PC-3 (cell line): ENCODE results near the gene PTMS. TPM values are rescaled to one million over a fixed set of nuclear protein-coding genes. Genes with fewer than 3 reads are reported as not detected.

Source experiments
- ATAC-seq: fragments of 200-7000 bp; cut with Tn5 transposase; 2 replicates; pipeline ENCODE4 v1.9.1; 2020; ENCODE audit warnings: mild to moderate bottlenecking, moderate library complexity
- BruUV-seq: library from RNA; stranded (reverse); fragments of 400-500 nt; replicated peaks from 2 replicates; lab custom pipeline; 2021; lab: Mats Ljungman, UMichigan
- CTCF ChIA-PET: fragments of 300-600 bp; sonication (Branson Sonifier 250); formaldehyde crosslinking; loops from one replicate; lab custom pipeline; 2022; ENCODE audit warnings: antibody characterized with exemption; lab: Charles Lee
- POLR2A ChIA-PET: fragments of 300-600 bp; sonication (Branson Sonifier 250); formaldehyde crosslinking; loops from one replicate; lab custom pipeline; 2022; ENCODE audit warnings: antibody characterized with exemption; ENCODE audit not compliant: unreplicated experiment; lab: Charles Lee
- DNase-seq: peaks from one replicate; pipeline ENCODE4 v3.0.0-alpha.2; 2015
- H2AFZ ChIP-seq: fragments of 300-600 bp; sonication (generic); 2 replicates; pipeline ENCODE4 v1.6.0; 2016; ENCODE audit warnings: antibody characterized with exemption, low read length
- H3F3A ChIP-seq: fragments of 300-600 bp; sonication (generic); one replicate; pipeline ENCODE4 v1.6.0; 2017; ENCODE audit warnings: antibody characterized with exemption, low read length, control low read depth, mild to moderate bottlenecking; ENCODE audit not compliant: unreplicated experiment
- H3K27ac ChIP-seq: fragments of 300-600 bp; sonication (generic); 2 replicates; pipeline ENCODE4 v1.5.1; 2016; ENCODE audit warnings: mild to moderate bottlenecking, low read length
- H3K27me3 ChIP-seq: fragments of 300-600 bp; sonication (generic); 2 replicates; pipeline ENCODE4 v1.6.1; 2016; ENCODE audit warnings: low read length, mixed read lengths
- H3K36me3 ChIP-seq: fragments of 300-600 bp; sonication (generic); 2 replicates; pipeline ENCODE4 v1.6.1; 2016; ENCODE audit warnings: low read depth, mixed run types, low read length, mixed read lengths
- H3K4me1 ChIP-seq: fragments of 300-600 bp; sonication (generic); 2 replicates; pipeline ENCODE4 v1.5.1; 2016; ENCODE audit warnings: low read length; ENCODE audit not compliant: insufficient read depth
- H3K4me2 ChIP-seq: fragments of 300-600 bp; sonication (generic); 2 replicates; pipeline ENCODE4 v1.6.0; 2016; ENCODE audit warnings: low read length
- H3K4me3 ChIP-seq: fragments of 300-600 bp; sonication (generic); 2 replicates; pipeline ENCODE4 v1.5.1; 2016; ENCODE audit warnings: mild to moderate bottlenecking, low read length, mixed read lengths
- H3K79me2 ChIP-seq: fragments of 300-600 bp; sonication (generic); 2 replicates; pipeline ENCODE4 v1.6.1; 2017; ENCODE audit warnings: low read length, mixed read lengths
- H3K9ac ChIP-seq: fragments of 300-600 bp; sonication (generic); 2 replicates; pipeline ENCODE4 v1.6.0; 2016; ENCODE audit warnings: mild to moderate bottlenecking, low read length
- H3K9me2 ChIP-seq: fragments of 300-600 bp; sonication (generic); replicated peaks from 2 replicates; pipeline ENCODE4 v1.6.1; 2016; ENCODE audit warnings: mixed run types, low read length, mixed read lengths
- H3K9me3 ChIP-seq: fragments of 300-600 bp; sonication (generic); 2 replicates; pipeline ENCODE4 v1.6.1; 2016; ENCODE audit warnings: low read length, mixed read lengths
- H4K20me1 ChIP-seq: fragments of 300-600 bp; sonication (generic); 2 replicates; pipeline ENCODE4 v1.6.1; 2016; ENCODE audit warnings: low read length, mixed read lengths
- CTCF ChIP-seq: fragments of 300-600 bp; sonication (generic); conservative IDR thresholded peaks from 2 replicates; pipeline ENCODE4 v1.5.1; 2017; ENCODE audit warnings: antibody characterized with exemption, low read depth, mild to moderate bottlenecking, low read length
- EZH2 ChIP-seq: fragments of 300-600 bp; sonication (generic); IDR thresholded peaks from one replicate; pipeline ENCODE4 v1.6.1; 2017; ENCODE audit warnings: antibody characterized with exemption, mild to moderate bottlenecking, low read length; ENCODE audit not compliant: unreplicated experiment
- EZH2phosphoT487 ChIP-seq: fragments of 300-600 bp; sonication (generic); IDR thresholded peaks from 2 replicates; pipeline ENCODE4 v1.6.1; 2018; ENCODE audit warnings: mild to moderate bottlenecking, antibody characterized with exemption, low read length, borderline replicate concordance
- intact Hi-C: fragments of 100-400 bp; cut with micrococcal nuclease; formaldehyde crosslinking; loops from 2 replicates; pipeline ENCODE4 v1.9.0; 2023
- total RNA-seq: library from RNA; depleted of rRNA; stranded (reverse); fragments of >200 nt; gene quantifications from 2 replicates; pipeline ENCODE4 v1.2.3, GENCODE V29; 2014

PTMS gene
- total RNA-seq, 1 experiment from 2014 or later: 46.4 TPM

- intact Hi-C loops: no loop called here
- CTCF ChIA-PET: no interaction called here
Observed at GRCh38 chr12:6816598-6816997, 50.4 kb downstream of the PTMS start.

GRCh38 chr12:6817098-6817497 is 50.9 kb downstream of the PTMS start:
- Histone ChIP-seq H3K27me3 (no peaks in the 10 kb centered on the region), H3K4me3 (no peak overlapping the region), H2AFZ (no peak overlapping the region), H3K27ac (no peak overlapping the region), H3K4me2 (no peak overlapping the region), H3K36me3 (no peaks in the 10 kb centered on the region), H3K9ac (no peak overlapping the region), H4K20me1 (no peaks in the 10 kb centered on the region), H3K9me3 (no peaks in the 10 kb centered on the region), H3K4me1 (no peaks in the 10 kb centered on the region), H3K79me2 (no peaks in the 10 kb centered on the region), H3F3A (no peaks in the 10 kb centered on the region), H3K9me2 (no peaks in the 10 kb centered on the region)
- intact Hi-C loops: no loop called here
- POLR2A ChIA-PET: no interaction called here
- DNase-seq (no peak), ATAC-seq (no peak)
- TF ChIP-seq EZH2phosphoT487 (no peak), EZH2 (no peak), CTCF (no peak)
- no TSS peak for BruUV-seq
- CTCF ChIA-PET: no interaction called here

More at GRCh38 chr12:6816598-6816997, 50.4 kb downstream of the PTMS start:
- Histone ChIP-seq H3F3A (no peaks in the 10 kb centered on the region), H3K36me3 (no peaks in the 10 kb centered on the region), H3K4me2 (no peak overlapping the region), H3K9me2 (no peaks in the 10 kb centered on the region), H3K27ac (no peak overlapping the region), H3K9me3 (no peaks in the 10 kb centered on the region), H3K9ac (no peak overlapping the region), H3K27me3 (no peaks in the 10 kb centered on the region), H2AFZ (no peak overlapping the region), H3K79me2 (no peaks in the 10 kb centered on the region), H3K4me3 (no peak overlapping the region), H3K4me1 (no peaks in the 10 kb centered on the region), H4K20me1 (no peaks in the 10 kb centered on the region)
- BruUV-seq: no TSS peak
- POLR2A ChIA-PET: no interaction called here
- ATAC-seq (no peak), DNase-seq (no peak)
- no peak for TF ChIP-seq EZH2phosphoT487
- no peak for TF ChIP-seq EZH2
- no peak for TF ChIP-seq CTCF

GRCh38 chr12:6817662-6818157 is 51.5 kb downstream of the PTMS start:
- no peaks in the 10 kb centered on the region for H3K27me3 ChIP-seq
- no peaks in the 10 kb centered on the region for H3F3A ChIP-seq
- no peak overlapping the region for H3K4me3 ChIP-seq
- no peak for TF ChIP-seq EZH2phosphoT487
- TF ChIP-seq CTCF: no peak
- TF ChIP-seq EZH2: no peak
- no peaks in the 10 kb centered on the region for H3K9me2 ChIP-seq
- POLR2A ChIA-PET: no interaction called here
- H3K4me1 ChIP-seq: no peaks in the 10 kb centered on the region
- BruUV-seq: no TSS peak
- H3K27ac ChIP-seq: no peak overlapping the region
- no peaks in the 10 kb centered on the region for H3K9me3 ChIP-seq
- H3K4me2 ChIP-seq: no peak overlapping the region
- no peaks in the 10 kb centered on the region for H3K79me2 ChIP-seq
- no peaks in the 10 kb centered on the region for H3K36me3 ChIP-seq
- no peak overlapping the region for H3K9ac ChIP-seq
- ATAC-seq (no peak), DNase-seq (no peak)
- CTCF ChIA-PET: no interaction called here
- H4K20me1 ChIP-seq: no peaks in the 10 kb centered on the region
- H2AFZ ChIP-seq: no peak overlapping the region
- intact Hi-C loops: no loop called here
